NCI-H1092 treated with DMSO at 0.1 percent for 48 hours (cell line): ENCODE data around the gene PEX10.

Source experiments
- DNase-seq: peaks from one replicate; lab custom pipeline; 2025; lab: John Stamatoyannopoulos, UW

Gene PEX10

DNA sequence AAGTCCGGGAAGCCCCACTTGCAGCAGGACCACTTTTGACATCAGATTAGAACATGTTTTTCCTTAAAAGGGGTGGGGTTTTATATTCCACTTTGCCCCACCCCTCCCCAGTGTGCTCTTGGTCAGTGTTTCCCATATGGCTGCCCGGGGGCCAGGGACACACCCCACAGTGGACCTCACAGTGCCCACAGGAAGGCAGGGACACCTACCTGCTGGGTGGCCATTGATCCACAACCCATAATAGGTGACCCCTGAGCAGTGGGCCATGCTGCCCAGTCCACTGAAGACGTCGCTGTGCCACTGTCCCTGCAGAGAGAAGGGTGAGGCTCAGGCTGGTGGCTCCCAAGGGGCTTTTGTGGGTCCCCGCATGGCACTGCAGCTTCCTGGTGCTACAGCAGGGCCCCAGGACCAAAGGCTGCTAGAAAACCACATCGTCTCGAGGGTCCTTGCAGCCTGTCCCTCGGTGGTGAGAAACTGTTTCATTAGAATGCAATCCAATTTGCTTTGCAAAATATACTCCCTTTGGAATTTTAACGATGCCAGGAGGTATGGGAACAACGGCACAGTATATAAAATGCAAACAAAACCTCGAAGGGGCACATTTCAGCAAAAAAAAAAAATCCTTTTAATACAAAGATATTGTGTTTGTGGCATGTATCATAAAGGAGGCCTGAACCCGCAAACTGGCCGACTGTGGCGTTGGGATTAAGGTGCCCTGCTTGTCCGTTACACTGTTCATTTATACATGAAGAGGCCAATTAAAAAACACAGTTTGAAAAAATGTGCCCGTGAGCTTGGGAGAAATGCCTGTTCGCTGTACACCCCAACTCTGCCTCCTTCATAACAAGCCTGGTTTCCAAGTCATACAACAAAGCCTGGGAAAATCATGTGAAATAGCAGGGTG lies 37.9 kb downstream of the PEX10 start:
- DNase-seq: no peak

DNA sequence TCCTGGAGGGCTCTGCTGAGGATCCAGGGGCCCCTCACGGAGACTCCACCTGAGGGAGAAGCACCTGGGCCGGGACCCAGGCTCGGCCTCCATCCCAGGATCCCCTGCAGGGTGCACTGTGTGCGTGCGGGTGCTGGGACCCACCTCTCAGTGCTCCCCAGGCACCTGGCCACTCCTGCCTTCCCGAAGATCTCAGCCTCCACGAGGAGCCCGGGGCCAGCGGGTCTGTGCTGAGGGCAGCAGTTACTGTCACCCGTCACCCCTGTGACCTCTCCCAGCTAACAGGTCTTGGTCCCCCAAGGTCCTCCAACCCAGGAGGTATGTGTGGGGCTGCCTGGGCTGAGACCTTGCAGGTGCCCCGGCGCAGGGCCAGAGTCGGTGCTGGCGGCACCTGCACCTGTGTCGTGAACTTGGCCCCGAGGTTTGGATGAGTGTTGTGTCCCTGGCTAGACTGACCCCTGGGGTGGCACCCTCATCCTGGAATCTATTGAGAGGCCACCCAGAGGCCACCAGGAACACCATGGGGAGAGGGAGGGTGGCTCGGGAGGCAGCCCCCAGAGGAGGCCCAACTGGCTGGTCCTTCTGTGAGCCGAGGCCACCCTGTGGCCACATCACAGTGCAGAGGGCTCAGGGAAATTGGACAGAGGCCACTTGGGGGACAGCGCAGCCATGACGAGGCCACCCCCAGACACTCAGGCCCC lies 38.7 kb downstream of the PEX10 start:
- DNase-seq: no peak

DNA sequence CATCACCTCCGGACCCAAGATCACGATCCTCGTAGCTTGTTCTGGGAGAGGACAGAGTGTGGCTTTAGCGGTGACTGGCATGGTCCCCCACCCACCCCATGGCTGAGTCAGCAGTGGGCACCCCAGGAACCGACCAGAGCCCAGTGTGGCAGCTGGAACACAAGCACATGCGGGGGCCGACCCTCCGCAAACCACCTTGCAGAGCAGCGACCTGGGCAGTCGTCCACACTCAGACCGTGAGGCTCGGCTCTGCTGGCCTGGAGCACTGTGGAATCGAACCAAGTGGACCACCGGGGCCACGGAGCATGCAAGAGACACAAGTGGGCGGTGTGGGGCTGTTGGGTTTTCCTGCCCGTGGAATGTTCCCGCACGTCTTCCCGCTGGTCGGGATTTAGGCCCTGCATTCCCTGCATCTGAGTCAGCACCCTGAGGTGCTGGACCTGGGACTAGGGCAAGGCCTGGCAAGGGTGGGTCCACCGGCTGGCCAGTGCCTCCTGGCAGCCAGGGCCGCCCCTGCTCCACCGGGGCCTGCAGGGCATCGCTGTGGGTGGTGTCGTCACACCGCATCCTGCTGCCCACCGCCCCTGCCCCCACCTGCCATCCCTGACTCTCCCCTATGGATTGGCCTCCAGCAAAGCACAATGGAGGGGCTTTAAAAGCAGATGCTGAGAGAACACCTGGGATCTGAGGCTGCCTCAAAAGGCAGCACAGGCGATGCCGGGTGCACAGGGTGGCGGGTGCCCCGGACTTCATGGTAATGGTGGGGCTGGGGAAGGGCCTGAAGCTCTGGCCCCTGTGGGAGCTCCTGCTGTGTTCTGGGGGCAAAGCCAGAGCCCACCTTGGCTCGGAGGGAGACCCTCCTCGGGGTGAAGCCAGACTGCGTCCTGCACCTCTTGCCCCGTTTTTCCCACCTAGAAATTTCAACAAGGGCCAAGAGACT lies 39.5 kb downstream of the PEX10 start:
- no peak for DNase-seq

DNA sequence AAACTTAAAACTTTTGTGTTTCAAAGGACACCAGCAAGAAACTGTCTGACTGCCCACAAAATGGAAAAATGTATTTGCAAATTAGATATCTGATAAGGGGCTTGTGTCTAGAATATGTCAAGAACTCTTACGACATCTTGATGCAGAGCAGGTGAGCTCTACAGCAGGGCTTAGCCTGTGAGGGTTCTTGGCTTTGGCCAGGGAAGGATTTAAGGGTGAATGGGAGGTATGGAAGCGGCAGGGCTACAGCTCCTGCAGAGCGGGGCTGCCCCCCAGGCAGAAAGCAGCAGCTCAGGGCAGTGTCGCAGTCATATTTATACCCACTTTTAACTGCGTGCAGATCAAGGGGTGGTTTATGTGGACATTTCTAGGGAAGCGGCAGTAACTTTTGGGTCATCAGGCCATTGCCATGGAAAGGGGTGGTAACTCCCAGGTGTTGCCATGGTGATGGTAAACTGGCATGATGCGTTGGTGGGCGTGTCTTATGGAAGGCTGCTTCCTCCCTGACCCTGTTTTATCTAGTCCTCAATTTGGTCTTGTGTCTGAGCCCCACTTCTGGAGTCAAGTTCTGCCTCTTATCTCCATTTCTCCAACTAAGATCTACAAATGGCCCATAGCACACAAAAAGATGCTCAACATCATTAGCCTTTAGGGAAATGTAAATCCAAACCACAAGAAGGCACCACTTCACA lies 44.2 kb downstream of the PEX10 start:
- DNase-seq: no peak

DNA sequence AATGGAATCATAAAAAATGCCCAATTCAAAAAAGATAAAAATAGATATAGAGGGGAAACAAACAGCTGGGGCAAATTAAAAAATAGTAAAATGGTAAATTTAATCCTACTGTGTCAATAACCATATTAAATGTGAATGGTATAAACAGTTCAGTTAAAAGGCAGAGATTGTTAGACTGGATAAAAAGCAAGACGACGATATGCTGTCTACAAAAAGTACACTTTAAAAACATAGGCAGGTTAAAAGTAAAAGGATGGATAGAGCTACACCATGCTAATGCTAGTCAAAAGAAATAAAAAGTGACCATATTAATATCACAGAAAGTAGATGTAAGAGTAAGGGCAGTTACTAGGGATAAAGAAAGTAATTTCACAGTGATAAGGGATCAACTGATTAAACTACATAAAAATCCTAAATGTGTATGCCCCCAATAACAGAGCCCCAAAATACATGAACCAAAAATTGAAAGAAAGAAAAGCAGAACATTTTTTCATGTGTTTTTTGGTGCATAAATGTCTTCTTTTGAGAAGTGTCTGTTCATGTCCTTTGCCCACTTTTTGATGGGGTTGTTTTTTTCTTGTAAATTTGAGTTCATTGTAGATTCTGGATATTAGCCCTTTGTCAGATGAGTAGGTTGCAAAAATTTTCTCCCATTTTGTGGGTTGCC lies 48.4 kb downstream of the PEX10 start:
- DNase-seq: no peak

DNA sequence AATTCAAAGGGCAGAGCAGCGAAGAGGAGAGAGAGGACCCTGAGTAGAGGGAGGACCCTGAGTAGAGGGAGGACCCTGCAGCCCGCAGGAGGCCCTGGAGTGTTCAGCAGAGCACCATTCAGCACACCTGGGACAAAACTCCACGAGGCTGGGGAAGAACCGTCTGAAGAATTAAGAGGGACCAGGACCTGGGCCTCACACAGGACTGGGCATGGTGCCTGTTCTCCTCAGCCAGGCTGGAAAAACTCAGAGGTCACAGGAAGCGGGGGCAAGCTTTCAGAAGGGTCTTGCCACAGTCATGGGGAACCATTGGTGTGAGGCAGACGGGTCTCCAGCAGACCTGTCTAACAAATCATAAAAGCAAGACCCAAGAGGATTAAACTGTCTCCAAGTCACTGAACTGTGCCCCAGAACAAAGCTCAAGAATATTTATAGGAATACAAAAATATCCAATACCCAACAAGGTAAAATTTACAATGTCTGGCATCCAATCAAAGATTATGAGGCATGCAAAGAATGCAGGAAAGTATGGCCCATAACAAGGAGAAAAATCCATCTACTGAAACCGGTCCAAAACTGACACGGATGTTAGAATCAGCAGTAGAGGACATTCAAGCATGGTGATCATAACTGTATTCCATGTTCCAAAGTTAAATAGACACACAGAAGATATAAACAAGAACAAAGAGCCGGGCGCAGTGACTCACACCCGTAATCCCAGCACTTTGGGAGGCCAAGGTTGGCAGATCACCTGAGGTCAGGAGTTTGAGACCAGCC lies 51.6 kb downstream of the PEX10 start:
- DNase-seq: no peak

DNA sequence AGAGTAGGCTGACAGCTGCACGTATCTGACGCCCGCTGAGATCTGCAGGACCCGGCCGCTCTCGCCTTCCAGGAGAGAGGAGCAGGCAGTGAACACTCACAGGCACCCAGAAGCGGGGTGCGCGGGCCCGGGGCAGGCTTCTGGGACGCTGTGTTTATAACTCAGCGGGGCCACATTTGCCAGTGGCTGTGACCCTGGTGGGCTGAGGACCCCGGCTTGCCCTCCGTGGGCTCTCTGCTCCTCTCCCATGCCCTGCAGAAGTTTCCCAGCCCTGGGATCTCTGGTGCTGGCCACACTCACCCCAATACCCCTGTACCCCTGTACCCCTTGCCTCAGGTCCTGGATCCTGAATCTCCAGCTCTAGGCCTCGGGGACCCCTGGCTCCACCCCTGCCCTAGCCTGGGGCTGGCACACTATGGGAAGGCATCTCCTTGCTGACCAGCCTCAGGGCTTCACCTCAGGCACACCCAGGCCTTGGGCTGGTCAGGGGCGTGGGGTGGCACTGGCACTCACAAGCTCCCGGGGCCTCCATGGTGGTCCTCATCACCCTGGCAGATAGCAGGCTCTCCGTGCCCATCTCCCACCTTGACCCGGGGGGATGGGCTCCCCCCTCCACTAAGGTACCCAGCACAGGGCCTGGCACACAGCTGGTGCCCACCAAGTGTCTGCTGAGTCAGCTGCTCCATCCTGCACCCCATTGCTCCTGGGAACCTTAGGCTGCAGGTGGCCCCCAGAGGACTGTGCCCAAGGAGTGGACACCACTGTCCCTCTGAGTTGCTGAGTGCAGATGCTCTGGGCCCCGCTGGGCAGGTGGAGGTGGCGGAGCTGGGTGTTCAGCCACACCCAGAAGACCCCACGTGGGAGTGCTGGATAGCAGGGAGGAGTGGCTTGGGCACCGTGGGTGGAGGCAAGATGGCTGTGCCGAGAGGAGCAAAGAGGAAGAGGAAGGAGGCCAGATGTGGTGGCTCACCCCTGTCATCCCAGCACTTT lies 53.4 kb downstream of the PEX10 start:
- no peak for DNase-seq

DNA sequence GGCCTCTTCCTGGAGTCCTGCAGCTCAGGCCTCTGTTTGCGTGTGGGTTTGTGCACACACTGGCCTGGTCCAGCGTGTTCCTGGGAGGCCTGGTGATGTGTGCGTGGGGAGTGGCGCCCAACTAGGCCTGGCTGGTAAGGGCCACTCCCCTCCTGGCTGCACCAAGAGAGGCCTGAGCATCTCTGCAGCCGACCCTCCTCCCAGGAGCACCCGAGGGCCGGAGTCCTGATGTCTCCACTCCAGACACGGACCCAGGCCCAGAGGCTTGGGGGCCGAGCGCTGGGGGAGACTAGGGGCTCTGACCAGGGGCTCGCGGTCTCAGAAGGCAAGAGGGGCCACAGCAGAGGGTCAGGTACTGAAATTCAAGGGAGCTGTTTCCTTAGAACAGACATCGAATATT lies 54.3 kb downstream of the PEX10 start:
- no peak for DNase-seq

DNA sequence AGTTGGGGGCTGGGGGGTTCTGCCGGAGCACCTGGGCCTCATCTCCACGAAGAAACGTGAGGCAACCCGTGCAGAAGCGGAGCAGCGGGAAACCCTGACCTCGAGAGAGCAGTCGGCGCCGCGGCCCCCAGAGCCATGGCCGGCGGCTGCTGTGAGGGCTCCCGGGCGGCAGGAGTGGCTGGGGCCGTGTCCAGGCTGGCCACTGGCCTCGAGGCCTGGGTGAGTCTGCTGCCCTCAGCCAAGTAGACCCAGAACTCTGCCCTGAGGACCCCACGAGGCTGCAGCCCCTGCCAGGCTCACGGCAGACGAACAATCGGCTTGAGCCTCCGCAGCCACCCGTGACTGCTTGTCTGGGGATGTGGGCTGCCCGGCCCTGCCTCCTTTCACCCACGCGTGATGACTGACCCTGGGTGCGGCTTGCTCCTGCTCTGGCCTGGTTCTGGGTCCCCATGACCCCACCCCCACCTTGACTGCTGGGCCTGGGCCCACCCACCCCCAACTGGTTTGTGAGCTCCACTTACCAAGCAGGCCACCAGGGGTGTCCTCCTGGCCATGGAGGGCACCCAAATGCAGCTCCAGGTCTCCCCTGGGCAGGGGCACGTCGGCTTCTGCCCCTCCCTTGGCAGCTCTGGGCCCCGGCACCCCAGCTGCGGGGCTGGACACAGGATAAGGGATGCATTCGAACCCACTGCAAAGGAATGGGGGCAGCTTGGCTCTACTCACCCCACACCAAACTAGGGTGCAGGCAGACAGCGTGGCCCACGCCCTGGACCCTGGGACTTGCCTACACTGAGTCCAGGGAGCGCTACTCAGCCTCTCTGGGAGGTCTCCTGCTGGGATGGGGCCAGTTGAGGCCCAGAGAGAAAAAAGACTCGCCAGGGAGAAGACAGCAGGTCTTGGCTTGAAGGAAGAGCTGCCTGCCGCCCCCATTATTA lies 55.2 kb downstream of the PEX10 start:
- no peak for DNase-seq

DNA sequence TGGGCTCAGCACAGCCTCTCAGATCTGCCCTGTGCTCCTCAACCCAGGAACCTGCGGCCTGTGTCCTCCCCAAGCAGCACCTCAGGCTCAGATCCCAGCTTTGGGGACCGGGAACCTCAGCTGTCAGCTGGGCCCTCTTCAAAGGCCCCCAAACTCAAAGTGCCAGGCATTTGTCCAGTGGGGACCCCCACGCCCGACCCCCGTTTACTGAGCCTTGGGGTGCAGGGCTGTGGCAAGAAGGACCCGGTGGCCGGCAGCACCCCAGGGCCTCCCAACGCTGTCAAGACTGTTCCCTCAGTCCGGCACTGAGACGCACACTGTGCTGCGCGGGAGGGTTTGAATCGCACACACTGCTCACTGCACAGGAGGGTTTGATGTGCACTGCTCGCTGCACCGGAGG lies 56.0 kb downstream of the PEX10 start:
- no peak for DNase-seq

DNA sequence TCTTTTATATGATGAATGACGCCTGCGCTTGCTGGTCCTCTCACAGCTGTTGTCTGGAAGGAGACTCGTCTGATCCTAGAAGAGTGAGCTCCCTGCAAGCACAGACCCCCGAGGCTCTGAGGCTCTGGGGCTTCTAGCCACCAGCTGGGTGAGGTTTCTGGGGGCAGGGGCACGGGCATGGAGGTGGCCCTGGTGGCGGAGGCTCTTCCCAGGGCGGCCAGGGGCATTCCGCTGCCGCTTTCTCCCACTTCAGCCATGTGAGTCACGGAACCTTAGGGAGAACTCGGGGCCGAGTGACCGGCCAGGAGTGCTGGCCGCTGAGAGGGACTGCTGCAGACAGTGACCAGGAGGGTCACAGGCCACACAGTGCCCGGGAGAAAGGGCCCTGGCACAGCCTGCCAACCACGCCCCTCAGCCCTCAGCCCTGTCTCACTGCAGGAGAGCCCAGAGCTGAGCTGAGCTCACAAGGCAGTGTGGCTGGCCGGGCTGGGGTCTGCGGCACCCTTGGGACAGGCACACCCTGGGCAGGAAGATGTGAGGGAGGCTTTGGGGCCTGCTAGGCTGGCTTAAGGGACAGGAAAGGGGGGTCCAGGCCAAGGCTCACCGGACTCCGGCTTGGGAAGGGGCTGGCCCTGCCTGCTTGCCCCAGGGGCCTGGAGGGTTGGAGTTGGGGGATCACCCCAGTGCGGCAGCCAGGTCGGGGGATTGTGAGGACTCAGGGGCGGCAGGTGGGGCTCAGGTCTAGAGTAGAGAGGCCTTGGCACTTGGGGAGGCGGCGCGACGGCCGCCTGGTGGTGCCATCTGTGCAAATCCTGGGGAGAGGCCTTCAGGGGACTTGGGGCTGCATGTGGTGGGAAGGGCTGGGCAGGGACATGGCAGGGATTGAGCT lies 56.7 kb downstream of the PEX10 start:
- no peak for DNase-seq

DNA sequence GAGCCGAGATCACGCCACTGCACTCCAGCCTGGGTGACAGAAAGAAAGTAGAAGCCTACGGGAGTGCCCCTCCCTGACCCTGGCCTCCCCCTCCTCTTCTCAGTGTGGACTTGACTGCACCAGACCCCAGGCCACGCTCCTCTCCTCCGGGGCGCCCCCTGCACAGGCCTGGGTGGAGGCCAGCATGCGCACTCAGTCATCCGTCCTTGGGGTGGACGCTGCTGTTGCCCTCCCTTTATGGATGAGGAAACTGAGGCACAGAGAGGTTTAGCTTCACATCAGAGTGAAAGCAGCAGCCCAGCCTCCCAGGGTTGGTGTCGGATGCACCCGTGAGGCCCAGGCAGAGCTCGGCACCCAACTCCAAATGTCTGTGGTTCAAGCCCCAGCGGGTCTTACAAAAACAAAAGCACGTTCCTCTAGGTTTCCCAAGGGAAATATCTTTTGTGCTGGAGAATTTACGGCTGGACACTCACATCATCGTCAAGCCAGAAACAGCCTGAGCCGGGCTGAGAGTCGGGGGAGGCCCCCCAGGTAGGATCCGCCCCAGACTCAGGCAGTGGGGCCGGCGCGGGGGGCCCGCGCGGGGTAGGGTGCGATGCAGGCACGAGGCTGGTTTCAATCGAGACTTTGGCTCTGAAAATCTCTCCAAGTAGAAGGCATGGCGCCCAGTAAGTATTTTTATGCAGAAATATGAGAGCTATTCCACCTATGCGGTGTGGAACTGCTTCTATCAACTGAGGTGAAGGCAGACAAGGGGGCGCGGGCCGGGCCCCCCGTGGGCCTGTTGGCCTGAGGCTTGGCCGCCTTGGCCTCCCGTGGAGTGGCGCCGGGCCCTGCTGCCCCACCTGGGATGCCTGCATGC lies 57.6 kb downstream of the PEX10 start:
- DNase-seq: no peak
